ENCODE measurements around the gene SPRY1. TPM values are rescaled to one million over a fixed set of nuclear protein-coding genes. Genes with fewer than 3 reads are reported as not detected.
A peak's percentile ranks its signal among the peaks of the same experiment; 100 is the strongest.

The SPRY1 gene
- total RNA-seq, 1 experiment from 2014 or later: 38.5 TPM

- H3K4me1 Mint-ChIP-seq (ENCODE audit: low read depth, unreplicated experiment): peaks cover 53% of the 10 kb centered on the region
- H3K27ac Mint-ChIP-seq (ENCODE audit: unreplicated experiment): no peak overlapping the region
- no peak for DNase-seq
- H3K36me3 Mint-ChIP-seq (ENCODE audit: insufficient read depth, unreplicated experiment): peaks cover 9% of the 10 kb centered on the region
- H3K4me3 Mint-ChIP-seq (ENCODE audit: low read depth, unreplicated experiment): no peak overlapping the region
- TF ChIP-seq, protein P1, sequence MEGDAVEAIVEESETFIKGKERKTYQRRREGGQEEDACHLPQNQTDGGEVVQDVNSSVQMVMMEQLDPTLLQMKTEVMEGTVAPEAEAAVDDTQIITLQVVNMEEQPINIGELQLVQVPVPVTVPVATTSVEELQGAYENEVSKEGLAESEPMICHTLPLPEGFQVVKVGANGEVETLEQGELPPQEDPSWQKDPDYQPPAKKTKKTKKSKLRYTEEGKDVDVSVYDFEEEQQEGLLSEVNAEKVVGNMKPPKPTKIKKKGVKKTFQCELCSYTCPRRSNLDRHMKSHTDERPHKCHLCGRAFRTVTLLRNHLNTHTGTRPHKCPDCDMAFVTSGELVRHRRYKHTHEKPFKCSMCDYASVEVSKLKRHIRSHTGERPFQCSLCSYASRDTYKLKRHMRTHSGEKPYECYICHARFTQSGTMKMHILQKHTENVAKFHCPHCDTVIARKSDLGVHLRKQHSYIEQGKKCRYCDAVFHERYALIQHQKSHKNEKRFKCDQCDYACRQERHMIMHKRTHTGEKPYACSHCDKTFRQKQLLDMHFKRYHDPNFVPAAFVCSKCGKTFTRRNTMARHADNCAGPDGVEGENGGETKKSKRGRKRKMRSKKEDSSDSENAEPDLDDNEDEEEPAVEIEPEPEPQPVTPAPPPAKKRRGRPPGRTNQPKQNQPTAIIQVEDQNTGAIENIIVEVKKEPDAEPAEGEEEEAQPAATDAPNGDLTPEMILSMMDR (IDR thresholded peaks at IDR 0.05; ENCODE audit: unreplicated experiment): no peak
- no peaks in the 10 kb centered on the region for H3K27me3 Mint-ChIP-seq (ENCODE audit: unreplicated experiment)
- intact Hi-C loops (cut with micrococcal nuclease; ENCODE audit: unreplicated experiment): loop anchor here (2.0 to 5.0 kb wide), 3 partner anchors 15 to 141 kb away; no protein-coding TSS in a partner anchor
- CTCF ChIA-PET: no interaction called here
- H3K9me3 Mint-ChIP-seq (ENCODE audit: low read depth, unreplicated experiment): no peaks in the 10 kb centered on the region
- no TSS peak for BruUV-seq (replicated peaks)
Observed at GRCh38 chr4:123415977-123416376, 19.4 kb downstream of the SPRY1 start.

DNA sequence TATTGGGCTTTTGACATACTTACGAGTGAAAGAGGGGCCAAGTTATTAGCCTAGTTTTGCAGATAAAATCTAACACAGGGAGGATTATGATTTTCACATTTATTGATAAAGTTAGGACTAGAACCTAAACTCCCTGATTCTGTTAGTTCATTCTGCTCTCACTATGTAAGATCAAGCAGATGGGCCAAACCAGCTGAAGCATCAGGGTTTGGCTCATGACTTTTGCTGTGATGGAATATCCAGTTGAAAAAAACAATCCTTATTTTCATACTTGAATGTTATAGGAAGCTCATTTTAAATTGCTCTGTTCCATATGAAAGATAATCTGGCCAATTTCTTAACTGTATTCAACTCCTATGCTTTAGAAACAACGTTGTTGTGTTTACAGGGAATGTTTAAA is 21.2 kb downstream of the SPRY1 start:
- Mint-ChIP-seq H3K27me3 (ENCODE audit: unreplicated experiment) (no peaks in the 10 kb centered on the region), H3K4me3 (ENCODE audit: low read depth, unreplicated experiment) (no peak overlapping the region), H3K27ac (ENCODE audit: unreplicated experiment) (peak overlapping the region; percentile 67), H3K4me1 (ENCODE audit: low read depth, unreplicated experiment) (peaks cover 39% of the 10 kb centered on the region), H3K36me3 (ENCODE audit: insufficient read depth, unreplicated experiment) (peaks cover 6% of the 10 kb centered on the region), H3K9me3 (ENCODE audit: low read depth, unreplicated experiment) (no peaks in the 10 kb centered on the region)
- CTCF ChIA-PET: no interaction called here
- TF ChIP-seq, protein P1 (IDR thresholded peaks at IDR 0.05; ENCODE audit: unreplicated experiment): no peak
- intact Hi-C loops (cut with micrococcal nuclease; ENCODE audit: unreplicated experiment): loop anchor here (2.0 to 5.0 kb wide), 3 partner anchors 17 to 139 kb away; no protein-coding TSS in a partner anchor
- BruUV-seq (replicated peaks): no TSS peak
- no peak for DNase-seq

GRCh38 chr4:123418351-123418931 is 21.8 kb downstream of the SPRY1 start:
- CTCF ChIA-PET: no interaction called here
- Mint-ChIP-seq H3K27me3 (ENCODE audit: unreplicated experiment) (no peaks in the 10 kb centered on the region), H3K27ac (ENCODE audit: unreplicated experiment) (peak overlapping the region; percentile 67), H3K4me3 (ENCODE audit: low read depth, unreplicated experiment) (peak overlapping the region; percentile 15), H3K4me1 (ENCODE audit: low read depth, unreplicated experiment) (peaks cover 33% of the 10 kb centered on the region), H3K9me3 (ENCODE audit: low read depth, unreplicated experiment) (no peaks in the 10 kb centered on the region), H3K36me3 (ENCODE audit: insufficient read depth, unreplicated experiment) (no peaks in the 10 kb centered on the region)
- peak; percentile 52 for DNase-seq
- intact Hi-C loops (cut with micrococcal nuclease; ENCODE audit: unreplicated experiment): loop anchor here (5.0 kb wide), 2 partner anchors 59 to 139 kb away; no protein-coding TSS in a partner anchor
- BruUV-seq (replicated peaks): no TSS peak
- TF ChIP-seq, protein P1 (IDR thresholded peaks at IDR 0.05; ENCODE audit: unreplicated experiment): no peak

DNA sequence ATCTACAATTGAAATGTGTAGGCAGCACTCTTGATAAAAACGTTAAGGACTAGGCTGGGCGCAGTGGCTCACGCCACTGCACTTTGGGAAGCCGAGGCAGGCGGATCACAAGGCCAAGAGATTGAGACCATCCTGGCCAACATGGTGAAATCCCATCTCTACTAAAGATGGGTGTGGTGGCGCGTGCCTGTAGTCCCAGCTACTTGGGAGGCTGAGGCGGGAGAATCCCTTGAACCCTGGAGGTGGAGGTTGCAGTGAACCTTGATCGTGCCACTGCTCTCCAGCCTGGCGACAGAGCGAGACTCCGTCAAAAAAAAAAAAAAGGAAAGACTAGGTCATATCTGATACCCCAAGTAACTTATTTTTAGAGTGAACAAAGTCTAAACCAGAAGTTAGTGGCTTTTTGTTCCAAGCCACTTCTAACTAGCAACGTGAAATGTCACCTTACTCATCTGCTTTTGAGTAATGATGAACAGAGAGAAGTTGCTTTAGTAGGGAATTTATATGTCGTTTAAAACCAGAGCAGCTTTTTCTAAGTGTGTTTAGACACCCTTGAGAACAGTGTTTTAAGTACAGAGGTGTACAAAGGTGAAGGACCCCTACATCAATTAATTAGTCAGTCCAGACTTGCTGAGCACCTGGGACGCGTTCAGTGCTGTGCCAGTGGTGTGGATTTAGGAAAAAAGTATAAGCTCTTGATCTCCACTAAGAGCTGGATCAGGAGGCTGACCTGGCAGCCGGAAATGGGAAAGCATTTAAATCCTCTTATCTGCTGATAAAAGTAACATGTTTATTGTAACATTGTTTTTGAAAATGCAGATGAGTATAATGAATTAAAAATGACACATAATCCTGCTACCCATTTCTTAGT is 23.5 kb downstream of the SPRY1 start:
- intact Hi-C loops (cut with micrococcal nuclease; ENCODE audit: unreplicated experiment): loop anchor here (5.0 kb wide), 2 partner anchors 57 to 137 kb away; no protein-coding TSS in a partner anchor
- DNase-seq: no peak
- no peaks in the 10 kb centered on the region for H3K36me3 Mint-ChIP-seq (ENCODE audit: insufficient read depth, unreplicated experiment)
- BruUV-seq (replicated peaks): no TSS peak
- CTCF ChIA-PET: no interaction called here
- TF ChIP-seq, protein P1 (IDR thresholded peaks at IDR 0.05; ENCODE audit: unreplicated experiment): no peak
- H3K4me3 Mint-ChIP-seq (ENCODE audit: low read depth, unreplicated experiment): no peak overlapping the region
- no peaks in the 10 kb centered on the region for H3K27me3 Mint-ChIP-seq (ENCODE audit: unreplicated experiment)
- no peak overlapping the region for H3K27ac Mint-ChIP-seq (ENCODE audit: unreplicated experiment)
- H3K4me1 Mint-ChIP-seq (ENCODE audit: low read depth, unreplicated experiment): peaks cover 32% of the 10 kb centered on the region
- no peaks in the 10 kb centered on the region for H3K9me3 Mint-ChIP-seq (ENCODE audit: low read depth, unreplicated experiment)

All from Calu3 (cell line).